DND-41 (cell line): ENCODE data around the gene RPEL1.

Experiments used
- ATAC-seq: fragments of 200-7000 bp; cut with Tn5 transposase; 3 replicates; pipeline ENCODE4 v1.9.1; 2021; ENCODE audit warnings: low read depth; ENCODE audit not compliant: insufficient read depth
- DNase-seq: peaks from one replicate; pipeline ENCODE4 v3.0.0-alpha.2; 2020
- H2AFZ ChIP-seq: 2 replicates; pipeline ENCODE4 v1.6.0; 2012; ENCODE audit warnings: low read depth, low read length
- H3K27ac ChIP-seq: 2 replicates; pipeline ENCODE4 v1.5.1; 2012; ENCODE audit warnings: low read length, inconsistent platforms
- H3K27me3 ChIP-seq: fragments of 200-600 bp; sonication (generic); 2 replicates; pipeline ENCODE4 v1.6.0; 2012; ENCODE audit warnings: low read length, mild to moderate bottlenecking, inconsistent platforms; ENCODE audit not compliant: insufficient read depth, poor library complexity
- H3K36me3 ChIP-seq: 2 replicates; pipeline ENCODE4 v1.5.1; 2012; ENCODE audit warnings: low read length, inconsistent platforms; ENCODE audit not compliant: insufficient read depth
- H3K4me1 ChIP-seq: 2 replicates; pipeline ENCODE4 v1.5.1; 2012; ENCODE audit warnings: mild to moderate bottlenecking, low read length; ENCODE audit not compliant: insufficient read depth
- H3K4me2 ChIP-seq: 2 replicates; pipeline ENCODE4 v1.6.0; 2012; ENCODE audit warnings: mild to moderate bottlenecking, moderate library complexity, low read length, inconsistent platforms; ENCODE audit not compliant: insufficient read depth
- H3K4me3 ChIP-seq, 2 experiments: fragments of 200-600 bp in 1 of 2; shearing (Covaris generic) in 1 of 2; 2 replicates each; pipeline ENCODE4 v1.5.1; 2012 to 2016; ENCODE audit warnings: inconsistent platforms in 2 of 2, low read length in 2 of 2, mild to moderate bottlenecking in 2 of 2, low read depth in 1 of 2, moderate library complexity in 1 of 2
- H3K79me2 ChIP-seq: 2 replicates; pipeline ENCODE4 v1.6.0; 2012; ENCODE audit warnings: low read length, inconsistent platforms; ENCODE audit not compliant: insufficient read depth
- H3K9ac ChIP-seq: 2 replicates; pipeline ENCODE4 v1.6.0; 2012; ENCODE audit warnings: low read depth, mild to moderate bottlenecking, inconsistent platforms, low read length, moderate library complexity
- H3K9me3 ChIP-seq: 2 replicates; pipeline ENCODE4 v1.5.1; 2012; ENCODE audit warnings: low read length, moderate library complexity, mild to moderate bottlenecking, inconsistent platforms; ENCODE audit not compliant: insufficient read depth, severe bottlenecking
- H4K20me1 ChIP-seq: 2 replicates; pipeline ENCODE4 v1.6.0; 2012; ENCODE audit warnings: low read length; ENCODE audit not compliant: insufficient read depth
- EZH2 ChIP-seq: IDR thresholded peaks from 3 replicates; pipeline ENCODE4 v1.6.1; 2012; ENCODE audit warnings: borderline replicate concordance, low read depth, mild to moderate bottlenecking, moderate library complexity, low read length, inconsistent platforms; ENCODE audit not compliant: severe bottlenecking
- TF ChIP-seq, protein P1 (sequence below): IDR thresholded peaks from 2 replicates; pipeline ENCODE4 v1.5.1; 2012; ENCODE audit warnings: borderline replicate concordance, low read length, moderate library complexity, mild to moderate bottlenecking; ENCODE audit not compliant: poor library complexity, severe bottlenecking; ENCODE audit errors: extremely low read depth

RPEL1 gene

DNA sequence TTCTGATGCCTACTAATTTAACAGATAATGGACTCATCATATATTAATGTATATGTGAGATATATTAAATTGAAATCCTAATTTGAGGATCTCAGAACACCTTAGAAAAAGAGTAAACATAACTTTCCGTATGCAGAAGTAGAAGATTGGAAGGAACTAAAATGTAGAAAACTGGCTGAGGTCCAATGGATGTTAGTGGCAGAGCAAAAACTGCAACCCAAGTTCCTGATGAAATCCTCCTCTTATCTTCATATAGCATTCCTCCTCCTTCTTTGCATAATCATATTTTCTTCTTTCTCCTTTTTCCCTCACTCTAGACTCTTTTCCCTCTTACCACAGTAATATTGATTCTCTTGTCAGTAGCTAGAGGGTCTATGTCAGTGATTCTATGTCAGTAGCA, 37.3 kb downstream of the RPEL1 start:
- H3K9me3 ChIP-seq, result no peaks in the 10 kb centered on the region
- H3K27ac ChIP-seq, result no peak overlapping the region
- ATAC-seq (no peak), DNase-seq (no peak)
- H2AFZ ChIP-seq, result no peak overlapping the region
- peaks cover 13% of the 10 kb centered on the region for H3K27me3 ChIP-seq
- H3K4me1 ChIP-seq, result peaks cover 4% of the 10 kb centered on the region; the same call in 1 of the 2 replicates
- TF ChIP-seq, protein P1, sequence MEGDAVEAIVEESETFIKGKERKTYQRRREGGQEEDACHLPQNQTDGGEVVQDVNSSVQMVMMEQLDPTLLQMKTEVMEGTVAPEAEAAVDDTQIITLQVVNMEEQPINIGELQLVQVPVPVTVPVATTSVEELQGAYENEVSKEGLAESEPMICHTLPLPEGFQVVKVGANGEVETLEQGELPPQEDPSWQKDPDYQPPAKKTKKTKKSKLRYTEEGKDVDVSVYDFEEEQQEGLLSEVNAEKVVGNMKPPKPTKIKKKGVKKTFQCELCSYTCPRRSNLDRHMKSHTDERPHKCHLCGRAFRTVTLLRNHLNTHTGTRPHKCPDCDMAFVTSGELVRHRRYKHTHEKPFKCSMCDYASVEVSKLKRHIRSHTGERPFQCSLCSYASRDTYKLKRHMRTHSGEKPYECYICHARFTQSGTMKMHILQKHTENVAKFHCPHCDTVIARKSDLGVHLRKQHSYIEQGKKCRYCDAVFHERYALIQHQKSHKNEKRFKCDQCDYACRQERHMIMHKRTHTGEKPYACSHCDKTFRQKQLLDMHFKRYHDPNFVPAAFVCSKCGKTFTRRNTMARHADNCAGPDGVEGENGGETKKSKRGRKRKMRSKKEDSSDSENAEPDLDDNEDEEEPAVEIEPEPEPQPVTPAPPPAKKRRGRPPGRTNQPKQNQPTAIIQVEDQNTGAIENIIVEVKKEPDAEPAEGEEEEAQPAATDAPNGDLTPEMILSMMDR, result no peak
- TF ChIP-seq EZH2, result no peak
- H3K9ac ChIP-seq, result no peak overlapping the region
- no peak overlapping the region for H3K4me2 ChIP-seq
- H3K36me3 ChIP-seq, result no peaks in the 10 kb centered on the region
- no peaks in the 10 kb centered on the region; the same call in 1 of the 2 replicates for H4K20me1 ChIP-seq
- no peak overlapping the region for H3K4me3 ChIP-seq
- H3K79me2 ChIP-seq, result no peaks in the 10 kb centered on the region

DNA sequence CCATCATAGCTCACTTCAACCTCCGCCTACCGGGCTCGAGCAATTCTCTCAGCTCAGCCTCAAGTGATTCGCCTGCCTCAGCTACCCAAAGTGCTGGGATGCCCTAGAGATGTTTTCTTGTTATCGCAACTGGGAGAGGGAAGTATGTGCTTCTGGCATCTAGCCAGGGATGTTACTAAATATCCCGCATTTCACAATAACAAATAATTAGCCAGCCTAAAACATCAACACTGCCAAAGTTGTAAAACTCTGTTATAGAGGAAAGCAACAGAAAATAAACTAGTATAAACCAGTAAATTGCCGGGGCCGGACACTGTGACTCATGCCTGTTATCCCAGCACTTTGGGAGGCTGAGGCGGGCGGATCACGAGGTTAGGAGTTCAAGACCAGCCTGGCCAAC, 38.5 kb downstream of the RPEL1 start:
- Histone ChIP-seq H3K79me2 (no peaks in the 10 kb centered on the region), H3K4me3 (no peak overlapping the region), H3K36me3 (no peaks in the 10 kb centered on the region), H3K9me3 (no peaks in the 10 kb centered on the region), H3K4me2 (no peak overlapping the region), H3K9ac (no peak overlapping the region), H4K20me1 (no peaks in the 10 kb centered on the region), H3K27me3 (peaks cover 18% of the 10 kb centered on the region), H2AFZ (no peak overlapping the region), H3K27ac (no peak overlapping the region), H3K4me1 (peaks cover 4% of the 10 kb centered on the region; the same call in 1 of the 2 replicates)
- ATAC-seq, result no peak
- no peak for TF ChIP-seq EZH2
- TF ChIP-seq, protein P1, result no peak
- DNase-seq, result no peak

DNA sequence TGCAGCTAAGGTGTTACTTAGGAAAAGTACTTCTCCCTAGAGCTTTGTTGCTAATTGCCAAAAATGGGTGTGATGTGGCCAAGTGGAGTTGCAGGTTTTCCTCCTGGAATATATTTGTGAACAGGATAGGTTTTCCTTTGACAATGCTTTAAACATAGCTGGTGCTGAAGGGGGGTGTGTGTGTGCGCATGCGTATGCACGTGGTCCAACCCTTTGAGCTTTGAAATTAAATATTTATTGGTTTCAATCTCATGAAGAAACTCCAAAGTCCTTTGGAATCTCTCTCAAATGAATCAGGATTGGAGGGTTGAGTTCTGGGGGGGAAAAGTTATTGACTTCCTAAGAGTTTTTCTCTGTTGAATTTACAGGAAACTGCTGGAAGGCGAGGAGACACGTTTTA, 42.3 kb downstream of the RPEL1 start:
- no peak overlapping the region for H3K4me3 ChIP-seq
- H3K9ac ChIP-seq, result no peak overlapping the region
- H3K4me2 ChIP-seq, result no peak overlapping the region
- peaks cover 10% of the 10 kb centered on the region for H3K27me3 ChIP-seq
- no peak overlapping the region for H2AFZ ChIP-seq
- H3K79me2 ChIP-seq, result no peaks in the 10 kb centered on the region
- no peak for DNase-seq
- no peak for ATAC-seq
- no peak for TF ChIP-seq EZH2
- TF ChIP-seq, protein P1, result no peak
- H3K36me3 ChIP-seq, result no peaks in the 10 kb centered on the region
- no peaks in the 10 kb centered on the region for H3K9me3 ChIP-seq
- no peak overlapping the region for H3K27ac ChIP-seq
- no peaks in the 10 kb centered on the region for H4K20me1 ChIP-seq
- no peaks in the 10 kb centered on the region for H3K4me1 ChIP-seq

DNA sequence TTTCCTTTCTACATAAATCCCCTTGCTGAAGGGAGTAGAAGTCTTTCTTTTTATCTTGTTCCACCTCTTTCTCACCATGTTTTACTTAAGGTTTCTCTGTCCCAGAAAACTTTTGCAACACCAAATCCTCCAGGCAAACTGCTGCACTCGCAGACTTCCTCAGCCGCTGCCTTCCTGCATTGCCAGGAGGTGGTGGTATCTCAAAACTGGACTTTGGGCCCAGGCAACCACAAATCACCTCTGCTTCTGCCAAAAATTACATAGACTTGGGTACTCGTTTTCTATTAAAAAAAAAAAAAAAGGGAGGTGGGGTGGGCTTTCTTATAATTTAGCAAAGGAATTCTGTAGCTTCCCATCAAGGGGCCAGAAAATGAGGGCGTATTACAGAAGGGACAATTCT, 45.9 kb downstream of the RPEL1 start:
- no peaks in the 10 kb centered on the region for H4K20me1 ChIP-seq
- DNase-seq, result no peak
- ATAC-seq, result no peak
- H3K4me2 ChIP-seq, result no peak overlapping the region
- no peak overlapping the region for H3K4me3 ChIP-seq
- H3K79me2 ChIP-seq, result no peaks in the 10 kb centered on the region
- peaks cover 10% of the 10 kb centered on the region for H3K27me3 ChIP-seq
- H3K9ac ChIP-seq, result no peak overlapping the region
- H3K9me3 ChIP-seq, result no peaks in the 10 kb centered on the region
- H3K36me3 ChIP-seq, result no peaks in the 10 kb centered on the region
- H2AFZ ChIP-seq, result no peak overlapping the region
- TF ChIP-seq EZH2, result no peak
- TF ChIP-seq, protein P1, result no peak
- no peaks in the 10 kb centered on the region for H3K4me1 ChIP-seq
- H3K27ac ChIP-seq, result no peak overlapping the region
